Hepatocyte (in vitro differentiated cells): ENCODE measurements around the gene DDX53.

Experiments used
- CTCF ChIP-seq: fragments of 200-600 bp; sonication (generic); IDR thresholded peaks from 2 replicates; pipeline ENCODE4 v1.5.1; 2016; ENCODE audit warnings: antibody characterized with exemption, mild to moderate bottlenecking; ENCODE audit not compliant: poor library complexity
- EZH2phosphoT487 ChIP-seq: fragments of 200-600 bp; sonication (generic); IDR thresholded peaks from one replicate; pipeline ENCODE4 v1.6.1; 2018; ENCODE audit warnings: antibody characterized with exemption, mild to moderate bottlenecking, low read depth, moderate library complexity; ENCODE audit not compliant: unreplicated experiment, severe bottlenecking

DNA sequence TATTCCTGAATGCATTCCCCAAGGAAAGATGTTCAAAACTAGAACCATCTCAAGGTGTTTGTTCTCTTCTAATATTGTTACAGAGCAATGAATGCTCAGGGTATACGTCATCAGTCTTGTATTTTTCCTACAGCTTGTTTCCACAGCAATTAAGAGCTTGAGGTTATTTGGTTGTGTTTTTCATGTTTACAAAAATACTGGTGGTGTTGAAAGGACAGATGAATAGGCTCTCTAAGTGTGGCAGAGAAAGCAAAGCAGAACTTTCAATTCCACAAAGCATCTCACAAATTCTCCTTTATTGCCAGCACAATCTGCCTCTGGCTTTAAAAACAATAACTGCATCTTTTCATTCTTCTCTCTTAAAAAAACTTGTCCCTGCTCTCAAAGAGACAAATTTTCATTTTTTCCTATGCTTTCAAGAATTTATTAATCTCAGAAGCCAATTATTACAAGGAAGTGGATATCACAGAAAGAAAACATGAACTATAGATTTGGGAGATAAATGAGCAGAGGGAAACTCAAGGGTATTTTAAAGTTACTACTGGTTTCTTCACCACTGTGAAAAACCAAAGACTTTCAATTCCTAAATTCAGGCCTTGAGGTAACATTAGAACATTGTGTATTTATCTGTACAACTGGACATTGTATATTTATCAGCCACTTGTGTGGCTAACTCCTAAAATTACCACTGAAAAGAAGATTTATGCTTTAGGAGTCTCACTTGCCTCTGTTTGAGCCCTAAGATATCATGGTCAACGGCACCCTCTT, 49.2 kb downstream of the DDX53 start:
- no peak for TF ChIP-seq CTCF
- TF ChIP-seq EZH2phosphoT487, result no peak
